ENCODE measurements around the gene STK32B. TPM values are rescaled to one million over a fixed set of nuclear protein-coding genes. Genes with fewer than 3 reads are reported as not detected.

STK32B gene
- total RNA-seq, 4 donors from 2014 or later = 2.4 to 3.9 (median 3.1) TPM

GRCh38 chr4:5020341-5020740 lies 30.9 kb upstream of the STK32B start:
- no peak for TF ChIP-seq CTCF (IDR thresholded peaks at IDR 0.05)
- ATAC-seq (ENCODE audit: low FRiP score) = no peak
- no peak for DNase-seq (ENCODE audit: low spot score)

GRCh38 chr4:5021546-5021945 lies 29.7 kb upstream of the STK32B start:
- no peak for ATAC-seq (ENCODE audit: low FRiP score)
- no peak for TF ChIP-seq CTCF (IDR thresholded peaks at IDR 0.05)
- DNase-seq (ENCODE audit: low spot score) = no peak

- ATAC-seq (ENCODE audit: low FRiP score) (no peak), DNase-seq (ENCODE audit: low spot score) (no peak)
- TF ChIP-seq CTCF (IDR thresholded peaks at IDR 0.05) = no peak
Measured at GRCh38 chr4:5024673-5025072, 26.6 kb upstream of the STK32B start.

- DNase-seq (ENCODE audit: low spot score) = no peak
- ATAC-seq (ENCODE audit: low FRiP score) = no peak
- TF ChIP-seq CTCF (IDR thresholded peaks at IDR 0.05) = no peak
Measured at GRCh38 chr4:5026371-5026770, 24.9 kb upstream of the STK32B start.

GRCh38 chr4:5027346-5027745 lies 23.9 kb upstream of the STK32B start:
- TF ChIP-seq CTCF (IDR thresholded peaks at IDR 0.05) = no peak
- DNase-seq (ENCODE audit: low spot score) (no peak), ATAC-seq (ENCODE audit: low FRiP score) (no peak)

- DNase-seq (ENCODE audit: low spot score) (no peak), ATAC-seq (ENCODE audit: low FRiP score) (no peak)
- no peak for TF ChIP-seq CTCF (IDR thresholded peaks at IDR 0.05)
Measured at GRCh38 chr4:5028480-5028879, 22.8 kb upstream of the STK32B start.

- ATAC-seq (ENCODE audit: low FRiP score) (no peak), DNase-seq (ENCODE audit: low spot score) (no peak)
Measured at GRCh38 chr4:5029447-5029846, 21.8 kb upstream of the STK32B start.

More at GRCh38 chr4:5029447-5029846, 21.8 kb upstream of the STK32B start:
- no peak for TF ChIP-seq CTCF (IDR thresholded peaks at IDR 0.05)

Data from omental fat pad (tissue), 4 donors.